HepG2 (cell line): ENCODE results near the gene POC1A. TPM values are rescaled to one million over a fixed set of nuclear protein-coding genes. Genes with fewer than 3 reads are reported as not detected.
A peak's percentile ranks its signal among the peaks of the same experiment; 100 is the strongest.

Source experiments
- ATAC-seq: fragments of 200-7000 bp; cut with Tn5 transposase; 3 replicates; pipeline ENCODE4 v1.9.1; 2020; ENCODE audit warnings: mild to moderate bottlenecking, moderate library complexity
- BruUV-seq: library from RNA; stranded (reverse); fragments of 400-500 nt; replicated peaks from 2 replicates; lab custom pipeline; 2021; lab: Mats Ljungman, UMichigan
- CTCF ChIA-PET: fragments of 300-600 bp; formaldehyde crosslinking; extraction: SDS; loops from one replicate; lab custom pipeline; 2021; ENCODE audit warnings: low total read pairs, inconsistent platforms, low intra/inter-chr PET ratio; lab: Yijun Ruan, JAX
- POLR2A ChIA-PET: fragments of 350-600 bp; sonication (Branson Sonifier 250); formaldehyde crosslinking; loops from one replicate; lab custom pipeline; 2020; ENCODE audit warnings: antibody characterized with exemption, inconsistent platforms; lab: Yijun Ruan, JAX
- DNase-seq: peaks from one replicate; pipeline ENCODE4 v3.0.0-alpha.2; 2015; ENCODE audit warnings: low spot score
- FAIRE-seq: peaks from 3 replicates; lab custom pipeline; 2011; peaks lifted over from hg19 to GRCh38; lab: Jason Lieb, UNC
- H2AFZ ChIP-seq: one replicate; pipeline ENCODE4 v1.6.1; 2011; ENCODE audit warnings: low read length, inconsistent platforms
- H3K27ac ChIP-seq: fragments of 300-600 bp; 3 replicates; pipeline ENCODE4 v1.8.0; 2011; ENCODE audit warnings: mixed run types, mild to moderate bottlenecking, mixed read lengths, low read length, inconsistent platforms; ENCODE audit not compliant: insufficient read depth; ENCODE audit errors: extremely low read length
- H3K27me3 ChIP-seq, 2 experiments: fragments of 200-600 bp in 1 of 2; 2 replicates in 1 of 2; 3 replicates in 1 of 2; pipeline versions ENCODE4 v1.6.0 to v1.8.0; 2011; ENCODE audit warnings: low read length in 2 of 2, mild to moderate bottlenecking in 2 of 2, moderate library complexity in 2 of 2, inconsistent platforms in 1 of 2; ENCODE audit not compliant: insufficient read depth in 2 of 2, control insufficient read depth in 1 of 2
- H3K36me3 ChIP-seq, 2 experiments: fragments of 200-600 bp in 1 of 2; replicated peaks in 1 of 2; 2 replicates in 1 of 2; 3 replicates in 1 of 2; pipeline versions ENCODE4 v1.5.1 to v1.8.0; 2011; ENCODE audit warnings: low read length in 2 of 2, inconsistent platforms in 1 of 2; ENCODE audit not compliant: insufficient read depth in 2 of 2, control insufficient read depth in 1 of 2
- H3K4me1 ChIP-seq: 2 replicates; pipeline ENCODE4 v1.5.1; 2012; ENCODE audit warnings: low read length, inconsistent platforms; ENCODE audit not compliant: insufficient read depth
- H3K4me2 ChIP-seq: 2 replicates; pipeline ENCODE4 v1.6.0; 2011; ENCODE audit warnings: low read depth, low read length, inconsistent platforms
- H3K4me3 ChIP-seq, 3 experiments: fragments of 200-600 bp in 1 of 3; sonication (generic), shearing (Covaris generic) in 1 of 3; replicated peaks in 1 of 3; 2 replicates each; pipeline ENCODE4 v1.5.1; 2011 to 2016; ENCODE audit warnings: low read length in 3 of 3, inconsistent platforms in 2 of 3, low read depth in 2 of 3, mild to moderate bottlenecking in 2 of 3, control low read depth in 1 of 3, mixed read lengths in 1 of 3; ENCODE audit not compliant: insufficient read depth in 1 of 3
- H3K79me2 ChIP-seq: one replicate; pipeline ENCODE4 v1.6.1; 2011; ENCODE audit warnings: low read length, inconsistent platforms; ENCODE audit not compliant: insufficient read depth
- H3K9ac ChIP-seq: 2 replicates; pipeline ENCODE4 v1.6.0; 2011; ENCODE audit warnings: mild to moderate bottlenecking, low read depth, low read length, inconsistent platforms; ENCODE audit not compliant: insufficient read depth
- H3K9me3 ChIP-seq: 2 replicates; pipeline ENCODE4 v1.5.1; 2012; ENCODE audit warnings: mild to moderate bottlenecking, low read length
- H4K20me1 ChIP-seq: 2 replicates; pipeline ENCODE4 v1.6.0; 2011; ENCODE audit warnings: inconsistent platforms, mild to moderate bottlenecking, low read length, moderate library complexity; ENCODE audit not compliant: insufficient read depth
- ARID2 ChIP-seq: sonication (generic); formaldehyde crosslinking; IDR thresholded peaks from 2 replicates; pipeline ENCODE4 v1.8.1; 2022; ENCODE audit warnings: mild to moderate bottlenecking, missing genetic modification reagents, borderline replicate concordance
- CAMTA2 ChIP-seq: sonication (generic); formaldehyde crosslinking; IDR thresholded peaks from 2 replicates; pipeline ENCODE4 v1.4.0; 2020; ENCODE audit warnings: mild to moderate bottlenecking, missing genetic modification reagents, borderline replicate concordance
- CTCF ChIP-seq: sonication (generic); formaldehyde crosslinking; IDR thresholded peaks from 2 replicates; pipeline ENCODE4 v1.5.0; 2020; ENCODE audit warnings: mild to moderate bottlenecking, missing genetic modification reagents, moderate library complexity
- FOSL2 ChIP-seq: sonication (generic); formaldehyde crosslinking; IDR thresholded peaks from 2 replicates; pipeline ENCODE4 v1.4.0; 2020; ENCODE audit warnings: missing genetic modification reagents
- FOXA1 ChIP-seq, 2 experiments: fragments of 450-650 bp in 1 of 2; sonication (generic) in 1 of 2; formaldehyde crosslinking in 1 of 2; IDR thresholded peaks; 2 replicates each; pipeline versions ENCODE4 v1.4.0 to v1.6.1; 2016 to 2020; ENCODE audit warnings: missing genetic modification reagents in 1 of 2
- HNRNPL ChIP-seq: fragments of 200-400 bp; formaldehyde crosslinking; IDR thresholded peaks from 2 replicates; pipeline ENCODE4 v1.6.1; 2017; ENCODE audit warnings: mild to moderate bottlenecking, low read depth, low read length
- KDM2A ChIP-seq: sonication (generic); formaldehyde crosslinking; IDR thresholded peaks from 2 replicates; pipeline ENCODE4 v1.4.0; 2020; ENCODE audit warnings: low read depth, missing genetic modification reagents, borderline replicate concordance
- RAD21 ChIP-seq: fragments of 450-650 bp; formaldehyde crosslinking; IDR thresholded peaks from 2 replicates; pipeline ENCODE4 v1.5.0; 2020; ENCODE audit warnings: mild to moderate bottlenecking
- STAG1 ChIP-seq: sonication (generic); formaldehyde crosslinking; IDR thresholded peaks from 2 replicates; pipeline ENCODE4 v1.4.0; 2020; ENCODE audit warnings: missing genetic modification reagents
- ZFX ChIP-seq: sonication (generic); formaldehyde crosslinking; IDR thresholded peaks from 2 replicates; pipeline ENCODE4 v1.4.0; 2020; ENCODE audit warnings: mild to moderate bottlenecking, low read depth, missing genetic modification reagents, moderate library complexity
- ZNF687 ChIP-seq: sonication (generic); formaldehyde crosslinking; IDR thresholded peaks from 2 replicates; pipeline ENCODE4 v1.5.1; 2020; ENCODE audit warnings: mild to moderate bottlenecking, missing genetic modification reagents, moderate library complexity
- ZNF75D ChIP-seq: sonication (generic); formaldehyde crosslinking; IDR thresholded peaks from 2 replicates; pipeline ENCODE4 v1.8.1; 2023; ENCODE audit warnings: missing genetic modification reagents, mild to moderate bottlenecking, borderline replicate concordance
- WGBS: methylation state at CpG from one replicate; pipeline ENCODE4 v1.1.6; 2017; ENCODE audit warnings: low lambda C conversion rate; 5-methylcytosine and 5-hydroxymethylcytosine counted together
- in situ Hi-C: cut with HindIII; loops from 2 replicates; pipeline ENCODE4 v1.10.0; 2017; ENCODE audit warnings: low pct_unique_long_range_greater_than_20kb; ENCODE audit not compliant: extremely low pct_ligation_motif_present
- intact Hi-C: fragments of 100-400 bp; cut with micrococcal nuclease; formaldehyde crosslinking; loops from one replicate; pipeline ENCODE4 v1.10.0; 2022; ENCODE audit not compliant: unreplicated experiment
- polyA plus RNA-seq, 8 experiments: library from polyadenylated mRNA; depleted of rRNA in 3 of 8; stranded (reverse) in 7 of 8; unstranded in 1 of 8; fragments of >200 nt; fragmentation: Illumina TruSeq in 4 of 8; extraction: Trizol in 4 of 8; gene quantifications; 2 replicates each; pipeline versions ENCODE4 v1.2.1 to v1.2.3, GENCODE V29; 2011 to 2016; ENCODE audit warnings: low read depth in 4 of 8, missing spikeins in 1 of 8, mixed read lengths in 1 of 8; ENCODE audit not compliant: insufficient read depth in 1 of 8
- total RNA-seq, 5 experiments: library from RNA; depleted of rRNA; stranded (reverse); fragments of >200 nt; fragmentation: Illumina TruSeq; extraction: Trizol; gene quantifications; 2 replicates each; pipeline ENCODE4 v1.2.3, GENCODE V29; 2016; ENCODE audit warnings: low read depth in 1 of 5

Gene POC1A
- total and polyA plus RNA-seq, 2 of the 13 experiments (the other 11 are each of a cell fraction or from before 2014, with no cell fraction given) = 14.6 to 20.0 TPM

DNA sequence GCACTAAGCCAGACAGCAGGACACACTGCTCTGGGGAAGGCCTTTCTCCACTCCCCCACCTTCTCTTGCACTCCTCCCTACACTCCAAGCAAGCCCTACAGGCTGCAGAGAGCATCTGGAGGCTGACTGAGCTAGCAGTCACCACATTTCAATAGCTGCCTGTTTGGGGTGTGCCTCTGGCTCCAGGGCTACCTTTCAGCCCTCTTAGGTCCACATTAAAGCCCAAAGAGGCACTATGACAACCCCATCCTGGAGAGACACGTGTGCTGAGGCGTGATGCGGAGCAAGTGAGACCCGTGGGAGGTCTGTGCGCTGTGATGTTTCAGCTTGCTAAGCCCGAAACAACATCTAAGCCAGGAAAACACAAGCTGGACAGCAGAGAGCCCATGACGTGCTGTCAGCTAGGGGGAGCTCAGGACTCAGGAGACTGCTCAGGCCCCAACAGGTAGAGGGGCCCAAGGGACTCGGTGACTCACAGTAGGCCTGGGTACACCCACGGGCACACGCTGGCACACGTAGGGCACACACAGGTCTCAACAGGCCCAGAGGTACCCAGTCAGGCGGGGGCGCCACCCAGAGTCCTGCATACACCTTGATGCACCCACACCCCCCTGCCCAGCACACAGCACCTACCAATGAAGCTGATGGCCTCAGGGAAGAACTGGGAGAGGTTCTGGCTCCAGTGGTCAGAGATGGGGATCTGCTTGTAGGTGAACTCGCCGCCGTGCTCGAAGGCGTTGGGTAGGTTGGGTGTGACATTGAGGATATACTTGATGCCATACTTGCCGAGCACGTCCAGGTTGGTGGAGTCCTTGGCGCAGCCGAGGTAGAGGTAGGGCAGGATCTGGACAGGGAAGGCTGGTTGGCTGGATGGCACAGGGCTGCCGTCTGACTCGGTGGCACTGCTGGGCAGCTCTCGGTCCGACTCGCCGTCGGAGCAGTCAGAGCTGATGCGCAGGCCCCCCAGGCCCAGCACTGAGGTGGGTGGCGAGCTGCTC, 100.6 kb downstream of the POC1A start:
- Histone ChIP-seq H3K27ac (peak overlapping the region; percentile 2), H3K4me2 (peak overlapping the region; percentile 41), H2AFZ (no peak overlapping the region), H3K36me3 (peaks cover 12 to 30% of the 10 kb centered on the region in 2 experiments; a peak in 4 of 5 replicates), H3K79me2 (no peaks in the 10 kb centered on the region), H3K9me3 (no peaks in the 10 kb centered on the region), H4K20me1 (no peaks in the 10 kb centered on the region)
- peak; percentile 10; the same call in 1 of the 3 replicates for ATAC-seq
- POLR2A ChIA-PET = interaction anchor here (1.0 to 2.7 kb wide), 7 partner anchors 9 to 71 kb away, joined by 3 to 20 read pairs (median 5); partner anchors contain the start of gene RPL29
- intact Hi-C loops = loop anchor here (2.0 kb wide), 1 partner anchor 49 kb away; no protein-coding TSS in a partner anchor
- TF ChIP-seq RAD21 (0 out of 2 replicates have a peak, but pooled peaks have one; percentile 26), ZNF75D (no peak), STAG1 (CRISPR knock-in tag) (peak; percentile 78), CAMTA2 (CRISPR knock-in tag) (0 out of 2 replicates have a peak, but pooled peaks have one; percentile 32), HNRNPL (peak; percentile 93), FOXA1 (IDR thresholded peaks at IDR 0.05) (no peak), FOXA1 (CRISPR knock-in tag; IDR thresholded peaks at IDR 0.05) (no peak), KDM2A (CRISPR knock-in tag) (peak; percentile 34; the same call in 1 of the 2 replicates), ZFX (CRISPR knock-in tag) (0 out of 2 replicates have a peak, but pooled peaks have one; percentile 19), FOSL2 (CRISPR knock-in tag) (peak; percentile 49), CTCF (CRISPR knock-in tag) (peak; percentile 78), ZNF687 (CRISPR knock-in tag) (peak; percentile 18; the same call in 1 of the 2 replicates), ARID2 (no peak)
- TF ChIP-seq, all 625 proteins: peak for 9
- CTCF ChIA-PET = interaction anchor here (0.9 to 1.8 kb wide), 4 partner anchors 50 to 91 kb away, joined by 3 to 14 read pairs (median 6); no protein-coding TSS in a partner anchor
- no peak overlapping the region for H3K4me3 ChIP-seq
- peak overlapping the region; percentile 3; the same call in 1 of the 2 replicates for H3K9ac ChIP-seq
- peaks cover 53% of the 10 kb centered on the region for H3K4me1 ChIP-seq
- BruUV-seq = no TSS peak
- WGBS = 89% methylated on average over 25 of the region's 31 CpGs
- no peak for DNase-seq
- peaks cover 2 to 9% of the 10 kb centered on the region in 2 experiments; a peak in 4 of 5 replicates for H3K27me3 ChIP-seq
- FAIRE-seq = peak; percentile 62
- in situ Hi-C loops = no loop called here
